Coronary artery (tissue), 2 donors: Measurements from ENCODE around the gene ST3GAL3.

Source experiments
- DNase-seq: peaks from one replicate; pipeline ENCODE4 v3.0.0-alpha.2; 2017; ENCODE audit warnings: low spot score
- H3K27ac ChIP-seq, 2 donors: fragments of 200-600 bp; sonication (generic); one replicate each; pipeline ENCODE4 v1.5.1; 2016 to 2019
- H3K4me3 ChIP-seq: fragments of 200-600 bp; sonication (generic); 2 replicates; pipeline ENCODE4 v1.5.1; 2016; ENCODE audit warnings: mild to moderate bottlenecking, moderate library complexity
- TF ChIP-seq, protein P1 (sequence below): fragments of 200-600 bp; sonication (generic); IDR thresholded peaks from one replicate; pipeline ENCODE4 v1.5.1; 2019; ENCODE audit warnings: antibody characterized with exemption

ST3GAL3 gene

GRCh38 chr1:43968348-43968948 is 261.1 kb downstream of the ST3GAL3 start:
- TF ChIP-seq, protein P1, sequence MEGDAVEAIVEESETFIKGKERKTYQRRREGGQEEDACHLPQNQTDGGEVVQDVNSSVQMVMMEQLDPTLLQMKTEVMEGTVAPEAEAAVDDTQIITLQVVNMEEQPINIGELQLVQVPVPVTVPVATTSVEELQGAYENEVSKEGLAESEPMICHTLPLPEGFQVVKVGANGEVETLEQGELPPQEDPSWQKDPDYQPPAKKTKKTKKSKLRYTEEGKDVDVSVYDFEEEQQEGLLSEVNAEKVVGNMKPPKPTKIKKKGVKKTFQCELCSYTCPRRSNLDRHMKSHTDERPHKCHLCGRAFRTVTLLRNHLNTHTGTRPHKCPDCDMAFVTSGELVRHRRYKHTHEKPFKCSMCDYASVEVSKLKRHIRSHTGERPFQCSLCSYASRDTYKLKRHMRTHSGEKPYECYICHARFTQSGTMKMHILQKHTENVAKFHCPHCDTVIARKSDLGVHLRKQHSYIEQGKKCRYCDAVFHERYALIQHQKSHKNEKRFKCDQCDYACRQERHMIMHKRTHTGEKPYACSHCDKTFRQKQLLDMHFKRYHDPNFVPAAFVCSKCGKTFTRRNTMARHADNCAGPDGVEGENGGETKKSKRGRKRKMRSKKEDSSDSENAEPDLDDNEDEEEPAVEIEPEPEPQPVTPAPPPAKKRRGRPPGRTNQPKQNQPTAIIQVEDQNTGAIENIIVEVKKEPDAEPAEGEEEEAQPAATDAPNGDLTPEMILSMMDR = no peak
- H3K4me3 ChIP-seq = no peak overlapping the region
- DNase-seq = no peak
- no peak overlapping the region for H3K27ac ChIP-seq

DNA sequence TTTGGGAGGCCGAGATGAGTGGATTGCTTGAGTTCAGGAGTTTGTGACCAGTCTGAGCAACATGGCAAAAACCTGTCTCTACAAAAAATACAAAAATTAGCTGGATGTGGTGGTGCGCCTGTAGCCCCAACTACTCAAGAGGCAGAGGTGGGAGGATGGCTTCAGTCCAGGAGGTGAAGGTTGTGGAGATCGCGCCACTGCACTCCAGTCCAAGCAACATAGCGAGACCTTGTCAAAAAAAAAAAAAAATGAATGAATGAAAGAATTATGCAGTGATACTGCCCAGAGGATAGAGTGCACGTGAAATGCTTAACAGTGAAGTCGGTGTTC is 262.0 kb downstream of the ST3GAL3 start:
- TF ChIP-seq, protein P1 = no peak
- no peak for DNase-seq
- Histone ChIP-seq H3K4me3 (peak overlapping the region; percentile 87), H3K27ac (no peak overlapping the region)

DNA sequence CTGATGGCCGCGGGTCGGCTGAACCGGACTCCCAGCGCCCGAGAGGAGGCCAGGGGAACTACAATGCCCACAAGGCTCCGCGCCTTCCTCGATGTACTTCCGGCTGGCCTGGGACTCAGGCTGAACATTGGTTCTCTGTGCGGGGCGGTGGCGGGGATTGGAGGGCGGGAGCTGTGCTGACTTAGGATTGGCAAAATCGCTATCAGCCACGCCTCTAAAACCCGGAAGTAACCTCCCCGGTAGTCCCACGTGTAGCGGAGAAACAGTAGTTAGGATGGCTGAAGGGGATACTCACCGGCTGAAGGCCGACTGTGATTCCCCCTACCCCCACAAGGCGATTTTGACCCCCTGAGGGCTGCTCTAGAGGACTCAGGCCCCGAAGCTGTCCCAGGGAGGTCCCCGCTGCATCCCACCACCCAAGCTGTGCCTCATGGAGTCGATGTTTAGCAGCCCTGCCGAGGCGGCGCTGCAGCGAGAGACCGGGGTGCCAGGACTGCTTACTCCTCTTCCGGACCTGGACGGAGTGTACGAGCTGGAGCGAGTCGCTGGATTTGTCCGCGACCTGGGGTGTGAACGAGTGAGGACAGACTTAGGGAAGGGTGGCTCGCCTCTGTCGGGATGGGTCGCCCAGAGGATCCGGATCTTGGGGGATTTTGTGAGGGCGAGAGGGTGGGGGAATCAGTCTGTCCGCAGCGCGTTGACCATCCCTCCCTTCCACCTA is 262.6 kb downstream of the ST3GAL3 start, which contains the start of gene DPH2:
TSS of gene DPH2 (plus strand) at position 265 of the 721 bp plus-strand sequence. CDS start at position 431, 166 bp downstream.
- TF ChIP-seq, protein P1 = no peak
- peak within 1 kb of the TSS in 1 of 2 donors; percentile 26 for H3K27ac ChIP-seq
- DNase-seq = peak; percentile 98
- peak within 1 kb of the TSS; percentile 87 for H3K4me3 ChIP-seq

- peak overlapping the region; percentile 87 for H3K4me3 ChIP-seq
- TF ChIP-seq, protein P1 = no peak
- no peak for DNase-seq
- H3K27ac ChIP-seq = no peak overlapping the region
These were observed 263.2 kb downstream of the ST3GAL3 start for GRCh38 chr1:43970502-43970901.

GRCh38 chr1:43970911-43971310 is 263.6 kb downstream of the ST3GAL3 start:
- no peak for DNase-seq
- Histone ChIP-seq H3K27ac (no peak overlapping the region), H3K4me3 (peak overlapping the region; percentile 87)
- TF ChIP-seq, protein P1 = no peak

DNA sequence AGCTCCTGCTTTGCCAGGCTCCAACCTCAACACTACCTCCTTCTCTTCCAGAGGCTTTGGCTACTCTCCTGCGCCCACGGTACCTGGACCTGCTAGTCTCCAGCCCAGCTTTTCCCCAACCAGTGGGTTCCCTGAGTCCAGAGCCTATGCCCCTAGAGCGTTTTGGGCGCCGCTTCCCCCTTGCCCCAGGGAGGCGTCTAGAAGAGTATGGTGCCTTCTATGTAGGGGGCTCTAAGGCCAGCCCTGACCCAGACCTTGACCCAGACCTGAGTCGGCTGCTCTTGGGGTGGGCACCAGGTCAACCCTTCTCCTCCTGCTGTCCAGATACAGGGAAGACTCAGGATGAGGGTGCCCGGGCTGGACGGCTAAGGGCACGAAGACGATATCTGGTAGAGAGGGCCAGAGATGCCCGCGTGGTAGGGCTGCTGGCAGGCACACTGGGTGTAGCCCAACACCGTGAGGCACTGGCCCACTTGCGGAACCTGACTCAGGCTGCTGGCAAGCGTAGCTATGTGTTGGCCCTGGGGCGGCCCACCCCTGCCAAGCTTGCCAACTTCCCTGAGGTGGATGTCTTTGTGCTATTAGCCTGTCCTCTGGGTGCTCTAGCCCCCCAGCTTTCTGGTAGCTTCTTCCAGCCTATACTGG is 264.1 kb downstream of the ST3GAL3 start:
- Histone ChIP-seq H3K27ac (no peak overlapping the region), H3K4me3 (no peak overlapping the region)
- TF ChIP-seq, protein P1 = no peak
- no peak for DNase-seq
